WI38 (cell line): ENCODE data around the gene TEX28.
"Not testable (repeated sequence)": the region's sequence is repeated elsewhere in the genome, so short reads cannot be mapped to it uniquely, and the experiment has no call there.

Experiments used
- H3K4me3 ChIP-seq: 2 replicates; pipeline ENCODE4 v1.5.1; 2011; ENCODE audit warnings: low read depth, mild to moderate bottlenecking, control low read depth, low read length

Gene TEX28

GRCh38 chrX:154233620-154234019, 61.3 kb downstream of the TEX28 start:
- not testable (repeated sequence) for H3K4me3 ChIP-seq

DNA sequence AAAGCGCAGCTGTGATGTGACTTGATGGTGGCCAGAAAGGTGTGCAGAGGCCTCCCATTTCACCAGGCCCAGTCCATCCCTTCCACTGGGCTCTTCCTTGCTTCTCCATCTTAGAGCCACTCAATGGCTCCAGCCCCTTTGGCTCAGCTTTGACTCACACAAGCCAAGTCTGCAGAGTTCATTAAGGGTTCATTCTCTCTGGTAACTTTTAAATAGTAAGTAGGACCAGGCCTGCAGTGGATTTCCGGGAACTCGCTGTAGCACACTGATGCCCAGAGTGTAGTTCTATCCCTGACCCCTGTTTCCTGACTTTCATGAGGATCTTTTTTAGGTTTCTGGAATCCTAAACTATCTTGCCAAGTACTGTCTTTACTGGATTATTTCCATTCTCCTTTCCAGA, 63.5 kb downstream of the TEX28 start:
- H3K4me3 ChIP-seq: not testable (repeated sequence)

- not testable (repeated sequence) for H3K4me3 ChIP-seq
Measured at GRCh38 chrX:154226706-154227105, 68.2 kb downstream of the TEX28 start.

GRCh38 chrX:154225292-154225691, 69.6 kb downstream of the TEX28 start:
- H3K4me3 ChIP-seq: not testable (repeated sequence)
